ENCODE results near the gene DNAH17.

Gene DNAH17

DNA sequence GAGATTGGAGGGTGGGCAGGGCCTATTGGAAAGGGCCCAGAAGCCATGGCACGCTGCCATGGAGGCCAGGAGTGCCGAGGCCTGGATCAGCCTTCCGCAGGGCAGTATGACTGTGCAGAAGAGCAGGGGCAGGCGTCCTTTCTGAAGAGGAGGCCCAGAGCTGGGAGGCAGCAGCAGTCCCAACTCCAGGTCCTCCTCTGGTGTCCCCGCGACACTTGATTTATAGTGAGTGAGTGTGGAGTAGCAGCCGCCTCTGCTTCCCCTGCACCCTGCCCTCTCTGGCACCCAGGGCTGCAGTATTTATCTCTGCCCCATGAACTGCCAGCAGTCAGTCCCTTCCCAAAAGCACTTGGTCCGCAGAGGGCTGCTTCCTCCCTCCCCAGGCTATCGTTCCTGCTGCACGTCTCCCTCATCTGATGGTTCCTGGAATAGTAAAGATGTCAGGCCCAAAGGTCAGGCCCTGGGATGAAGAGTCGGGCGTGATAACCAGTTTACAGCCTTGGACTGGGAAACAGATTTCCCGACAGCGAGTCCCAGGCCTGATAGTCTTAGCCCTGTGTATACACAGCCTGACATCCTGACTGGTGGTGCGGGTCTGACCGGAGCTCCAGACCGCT, 165.8 kb downstream of the DNAH17 start:
- no peak for DNase-seq (ENCODE audit: low read depth)

DNA sequence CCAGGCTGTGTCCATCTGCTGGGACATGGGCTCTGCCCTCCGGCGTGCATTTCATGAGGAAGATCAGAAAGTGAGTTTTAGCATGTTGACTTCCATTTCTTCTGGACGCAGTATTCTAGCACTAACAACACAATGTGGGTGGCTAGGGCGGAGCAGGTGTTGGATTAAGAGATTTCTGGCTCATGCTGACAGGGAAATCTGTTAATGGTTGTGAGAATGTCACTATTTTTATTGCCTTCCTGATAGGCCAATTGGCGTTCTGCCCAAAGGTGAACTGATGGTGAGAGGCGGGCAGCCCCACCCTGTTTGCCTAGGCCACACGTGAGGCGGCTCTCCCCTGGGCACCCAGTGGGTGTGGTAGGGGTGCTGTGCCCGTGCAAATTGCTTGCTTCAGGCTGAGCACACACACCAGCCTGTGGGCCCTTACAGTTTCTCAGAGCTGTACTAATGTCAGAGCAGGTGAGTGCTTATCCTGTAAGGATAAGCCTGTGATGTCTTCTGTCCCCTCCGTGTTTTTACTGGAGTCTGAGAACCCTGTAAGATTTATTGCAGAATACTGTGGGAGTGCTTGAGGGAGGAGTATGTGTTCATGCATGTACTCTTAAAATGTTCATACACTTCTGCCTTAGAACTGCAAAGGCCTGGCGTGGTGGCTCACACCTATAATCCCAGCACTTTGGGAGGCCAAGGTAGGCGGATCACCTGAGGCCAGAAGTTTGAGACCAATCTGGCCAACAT, 167.8 kb downstream of the DNAH17 start:
- DNase-seq (ENCODE audit: low read depth): no peak

DNA sequence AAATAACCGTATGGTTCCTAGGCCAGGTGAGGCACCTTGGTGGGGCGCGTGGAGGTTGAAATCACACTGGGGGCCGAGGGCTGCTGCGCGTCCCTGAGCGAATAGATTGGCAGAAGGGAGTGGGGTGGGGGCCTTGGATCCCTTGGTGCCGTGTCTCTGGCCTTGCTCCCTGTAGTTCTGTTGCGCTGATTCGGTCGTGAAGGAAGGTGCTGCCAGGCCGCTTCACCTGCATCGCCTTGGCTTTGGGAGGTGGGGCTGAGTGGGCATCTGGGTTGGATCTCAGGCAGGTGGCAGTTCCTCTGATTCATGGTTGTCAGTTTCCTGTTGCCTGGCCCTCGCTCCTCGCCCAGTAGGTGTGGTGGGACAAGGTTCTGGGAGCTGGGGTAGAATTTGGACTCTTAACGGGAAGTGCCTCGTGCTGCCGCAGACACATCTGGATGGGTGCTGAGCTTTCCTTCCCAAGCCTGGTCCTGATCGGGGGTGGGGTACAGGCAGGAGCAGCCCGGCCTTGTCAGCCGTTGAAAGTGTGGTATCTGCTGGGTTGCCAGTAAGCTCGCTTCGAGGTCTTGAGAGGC, 168.6 kb downstream of the DNAH17 start:
- DNase-seq (ENCODE audit: low read depth): no peak

DNA sequence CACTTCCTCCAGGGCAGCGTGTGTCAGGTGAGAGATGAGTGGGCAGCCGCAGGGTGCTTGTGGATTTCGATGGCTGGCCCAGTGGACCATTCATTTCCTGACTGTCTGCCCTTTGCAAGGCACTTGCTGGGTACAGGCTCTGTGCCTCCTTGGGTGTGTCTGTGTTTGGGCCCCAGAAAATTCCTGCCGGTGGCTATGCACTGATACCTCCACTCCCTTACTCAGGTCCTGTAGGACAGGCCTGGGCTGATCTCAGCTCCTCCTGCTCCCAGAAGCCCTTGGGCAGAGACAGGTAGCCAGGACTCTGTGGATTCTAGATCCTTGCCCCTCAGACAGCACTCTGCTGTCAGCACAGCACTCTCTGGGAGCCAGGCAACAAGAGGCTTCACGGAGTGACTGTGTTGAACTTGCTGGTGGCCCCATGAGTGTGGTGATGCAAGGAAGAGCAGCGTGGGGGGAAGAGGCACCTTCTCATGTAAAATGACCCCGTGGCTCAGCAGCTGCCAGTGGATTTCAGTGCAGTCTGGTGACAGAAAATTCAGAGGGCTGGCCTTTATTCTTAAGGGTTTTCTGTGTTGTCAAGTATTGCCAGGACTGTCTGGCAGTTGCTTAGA, 169.7 kb downstream of the DNAH17 start:
- DNase-seq (ENCODE audit: low read depth): no peak

GRCh38 chr17:78406920-78407319, 170.3 kb downstream of the DNAH17 start:
- no peak for DNase-seq (ENCODE audit: low read depth)

- DNase-seq (ENCODE audit: low read depth): no peak
These were observed 170.8 kb downstream of the DNAH17 start for GRCh38 chr17:78406396-78406795.

DNA sequence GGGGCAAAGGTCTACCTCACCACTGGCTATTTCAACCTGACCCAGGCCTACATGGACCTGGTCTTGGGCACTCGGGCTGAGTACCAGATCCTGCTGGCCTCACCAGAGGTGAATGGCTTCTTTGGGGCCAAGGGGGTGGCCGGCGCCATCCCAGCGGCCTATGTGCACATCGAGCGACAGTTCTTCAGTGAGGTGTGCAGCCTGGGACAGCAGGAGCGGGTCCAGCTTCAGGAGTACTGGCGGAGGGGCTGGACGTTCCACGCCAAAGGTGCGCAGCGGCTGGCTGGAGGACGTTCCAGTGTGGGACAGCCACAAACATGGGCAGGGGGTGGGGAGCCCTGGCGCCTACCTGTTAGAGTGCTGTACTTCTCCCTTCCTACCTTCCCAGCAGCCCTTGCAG, 173.4 kb downstream of the DNAH17 start:
- no peak for DNase-seq (ENCODE audit: low read depth)

DNA sequence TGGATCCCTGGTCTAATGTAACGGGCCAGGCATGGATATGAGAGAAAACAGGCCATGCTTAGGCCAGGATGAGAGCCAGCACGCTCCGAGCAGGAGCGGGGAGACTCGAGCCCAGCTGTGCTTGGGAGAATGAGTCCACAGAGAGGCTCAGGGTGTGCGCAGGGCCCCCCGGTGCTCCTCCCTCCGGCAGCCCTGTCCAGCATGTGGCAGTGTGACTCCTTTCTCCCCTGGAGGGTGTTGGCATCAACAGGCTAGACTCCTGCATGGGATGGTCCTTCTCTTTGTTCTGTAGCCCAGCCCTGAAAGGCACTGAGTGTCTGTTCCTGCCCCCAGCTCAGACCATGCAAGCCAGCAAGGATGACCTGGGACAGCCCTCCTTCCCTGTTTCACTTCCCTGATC, 175.3 kb downstream of the DNAH17 start:
- DNase-seq (ENCODE audit: low read depth): no peak

DNA sequence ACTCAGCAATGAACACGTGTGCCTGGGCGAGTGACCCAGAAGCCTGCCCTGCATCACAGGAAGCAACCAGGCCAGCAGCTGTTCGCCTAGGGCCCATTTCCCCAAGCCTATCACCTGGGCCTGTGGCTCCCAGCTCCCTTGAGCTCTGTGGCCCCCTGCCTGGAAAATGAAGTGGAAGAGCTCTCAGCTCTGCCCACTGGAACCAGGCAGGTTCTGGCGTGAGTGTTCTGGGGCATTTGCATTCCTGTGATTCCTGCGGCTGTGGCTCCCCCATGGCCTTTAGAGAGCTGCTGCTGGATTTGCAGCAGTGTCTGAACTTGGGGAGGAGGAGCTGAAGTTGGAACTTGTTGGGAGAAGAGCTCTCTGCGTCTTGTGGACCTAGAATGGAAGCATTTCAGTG, 175.9 kb downstream of the DNAH17 start:
- DNase-seq (ENCODE audit: low read depth): peak; percentile 41

DNA sequence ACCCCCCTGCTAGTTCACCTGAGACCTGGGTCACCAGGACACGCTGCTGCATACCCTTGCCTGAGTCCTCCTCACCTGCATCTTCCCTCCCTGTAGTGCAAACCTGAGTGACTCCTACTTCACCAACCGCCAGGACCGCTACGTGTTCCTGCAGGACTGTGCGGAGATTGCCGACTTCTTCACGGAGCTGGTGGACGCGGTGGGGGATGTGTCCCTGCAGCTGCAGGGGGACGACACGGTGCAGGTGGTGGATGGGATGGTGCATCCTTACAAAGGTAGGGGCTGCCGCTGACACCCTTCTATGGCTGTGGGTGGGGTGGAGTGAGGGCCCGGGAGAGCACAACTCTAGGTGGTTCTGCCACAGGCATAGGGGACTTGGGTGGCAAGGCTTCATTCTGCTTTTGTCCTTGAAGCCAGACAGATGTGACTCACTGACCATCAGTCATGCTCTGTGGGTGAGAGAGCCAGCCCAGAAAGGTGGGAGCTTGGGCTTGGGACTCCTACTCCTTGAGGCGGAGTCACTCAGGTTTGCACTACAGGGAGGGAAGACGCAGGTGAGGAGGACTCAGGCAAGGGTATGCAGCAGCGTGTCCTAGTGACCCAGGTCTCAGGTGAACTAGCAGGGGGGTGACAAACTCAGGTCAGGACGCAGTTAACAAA, 176.5 kb downstream of the DNAH17 start:
- DNase-seq (ENCODE audit: low read depth): no peak

- no peak for DNase-seq (ENCODE audit: low read depth)
These were observed 177.5 kb downstream of the DNAH17 start for GRCh38 chr17:78399693-78400144.

GRCh38 chr17:78399028-78399692, 178.0 kb downstream of the DNAH17 start:
- DNase-seq (ENCODE audit: low read depth): no peak

- no peak for DNase-seq (ENCODE audit: low read depth)
These were observed 178.8 kb downstream of the DNAH17 start for GRCh38 chr17:78398390-78398789.

GRCh38 chr17:78397681-78398101, 179.5 kb downstream of the DNAH17 start:
- DNase-seq (ENCODE audit: low read depth): peak; percentile 87

DNA sequence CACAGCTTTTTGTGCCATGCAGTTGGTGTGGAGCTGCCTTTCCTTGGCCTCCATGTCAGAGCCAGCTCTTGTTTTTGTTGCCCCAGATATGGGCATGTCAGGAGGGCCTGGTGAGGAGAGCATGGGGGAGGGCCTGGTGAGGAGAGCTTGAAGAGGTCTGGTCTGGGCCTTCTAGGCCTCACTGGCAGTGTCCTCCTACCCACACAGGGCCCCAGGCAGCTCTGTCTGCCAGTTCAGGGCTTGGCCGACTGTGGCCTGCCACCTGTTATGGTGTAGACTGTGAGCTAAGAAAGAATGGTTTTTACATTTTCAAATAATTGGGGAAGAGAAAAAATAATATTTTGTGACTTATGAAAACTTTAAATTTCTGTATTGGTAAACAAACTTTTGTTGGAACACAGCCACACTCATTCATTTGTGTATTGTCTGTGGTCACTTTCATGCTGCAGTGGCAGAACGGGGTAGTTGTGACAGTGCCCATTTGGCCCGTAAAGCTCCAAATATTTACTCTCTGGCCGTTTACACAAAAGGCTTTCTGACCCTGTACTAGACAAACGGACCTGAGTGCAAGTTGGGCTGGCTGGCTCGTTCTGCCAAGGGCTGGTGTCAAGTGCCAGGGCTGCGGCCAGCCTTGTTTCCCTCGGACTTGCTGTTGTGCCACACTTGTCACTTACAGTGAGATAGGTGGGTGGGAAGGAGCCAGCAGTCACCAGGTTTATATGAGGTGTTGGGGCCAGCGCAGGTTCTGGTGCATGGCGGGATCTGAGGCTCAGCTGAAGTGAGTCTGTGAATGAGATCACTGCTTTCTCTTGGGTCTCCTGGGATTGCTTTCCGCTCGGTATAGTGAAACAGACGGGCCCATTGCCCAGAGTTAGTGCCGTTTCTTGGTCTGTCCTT, 180.5 kb downstream of the DNAH17 start:
- no peak for DNase-seq (ENCODE audit: low read depth)

- no peak for DNase-seq (ENCODE audit: low read depth)
These were observed 182.0 kb downstream of the DNAH17 start for GRCh38 chr17:78395155-78395554.

DNA sequence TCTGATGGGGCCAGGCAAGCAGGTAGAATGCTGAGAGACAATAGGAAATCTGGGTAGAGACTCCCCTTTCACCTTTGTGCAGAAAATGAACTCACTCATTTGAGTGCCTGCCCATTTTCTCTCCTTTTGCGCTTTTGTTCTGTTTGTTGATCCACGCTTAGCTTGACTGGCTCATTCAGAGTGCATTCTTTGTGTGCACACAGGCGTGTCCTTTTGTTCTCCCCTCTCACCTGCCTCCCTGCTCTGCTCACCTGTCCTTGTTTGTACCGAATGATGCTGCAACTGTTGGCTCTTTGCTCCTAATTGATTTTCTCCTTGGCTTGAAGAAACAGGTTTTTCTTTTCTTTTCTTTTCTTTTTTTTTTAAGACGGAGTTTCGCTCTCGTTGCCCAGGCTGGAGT, 183.0 kb downstream of the DNAH17 start:
- DNase-seq (ENCODE audit: low read depth): no peak

DNA sequence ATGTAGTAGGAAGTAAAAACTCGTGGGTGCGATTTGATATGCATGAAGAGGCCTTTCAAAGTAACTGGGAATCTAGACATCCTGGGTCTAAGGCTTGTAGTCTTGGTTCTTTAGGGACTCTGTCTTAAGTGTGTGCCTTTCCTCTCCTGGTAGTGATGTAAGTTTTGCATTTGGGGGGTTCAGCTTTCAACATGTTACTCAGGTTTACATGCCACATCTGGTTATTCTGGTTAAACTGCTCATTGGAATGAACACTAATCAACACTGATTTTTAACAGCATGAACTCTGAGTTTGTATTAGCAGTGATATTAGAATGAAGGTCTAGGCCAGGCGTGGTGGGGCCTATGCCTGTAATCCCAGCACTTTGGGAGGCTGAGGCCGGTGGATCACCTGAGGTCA, 183.6 kb downstream of the DNAH17 start:
- no peak for DNase-seq (ENCODE audit: low read depth)

- no peak for DNase-seq (ENCODE audit: low read depth)
These were observed 184.9 kb downstream of the DNAH17 start for GRCh38 chr17:78392295-78392694.

- DNase-seq (ENCODE audit: low read depth): peak; percentile 85
These were observed 185.4 kb downstream of the DNAH17 start for GRCh38 chr17:78391843-78392242.

DNA sequence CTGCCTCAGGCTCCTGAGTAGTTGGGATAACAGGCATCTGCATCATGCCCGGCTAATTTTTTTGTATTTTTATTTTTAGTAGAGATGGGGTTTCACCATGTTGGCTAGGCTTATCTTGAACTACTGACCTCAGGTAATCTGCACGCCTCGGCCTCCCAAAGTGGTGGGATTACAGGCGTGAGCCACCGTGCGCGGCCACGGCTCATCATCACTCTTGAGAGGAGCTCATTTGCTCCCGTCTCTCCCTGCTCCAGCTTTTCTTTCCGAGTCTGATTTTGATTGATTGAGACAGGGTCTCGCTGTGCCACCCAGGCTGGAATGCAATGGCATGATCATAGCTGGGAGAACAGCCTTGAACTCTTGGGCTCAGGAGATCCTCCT, 186.2 kb downstream of the DNAH17 start:
- no peak for DNase-seq (ENCODE audit: low read depth)
